HEK293 (cell line): ENCODE measurements around the gene VPS35L.

Experiments
- CTCF ChIA-PET: fragments of 350-600 bp; formaldehyde crosslinking; extraction: SDS; loops from one replicate; lab custom pipeline; 2021; ENCODE audit warnings: antibody characterized with exemption; lab: Yijun Ruan, JAX
- POLR2A ChIA-PET: fragments of 300-600 bp; formaldehyde crosslinking; extraction: SDS; loops from one replicate; lab custom pipeline; 2020; ENCODE audit warnings: antibody characterized with exemption, inconsistent platforms; lab: Yijun Ruan, JAX
- H3K27ac ChIP-seq: fragments of 200-500 bp; sonication (Bioruptor generic); 2 replicates; pipeline ENCODE4 v1.5.1; 2014; ENCODE audit warnings: low read depth, low read length, control low read depth, inconsistent platforms; ENCODE audit errors: extremely low read depth
- H3K36me3 ChIP-seq, 2 experiments: fragments of 200-500 bp in 1 of 2; sonication (Bioruptor generic) in 1 of 2; 1 replicate in 1 of 2; 2 replicates in 1 of 2; pipeline ENCODE4 v1.5.1; 2014 to 2017; ENCODE audit warnings: inconsistent platforms in 2 of 2, low read length in 2 of 2; ENCODE audit not compliant: control insufficient read depth in 2 of 2, insufficient read depth in 1 of 2
- H3K4me1 ChIP-seq: fragments of 200-500 bp; sonication (Bioruptor generic); 2 replicates; pipeline ENCODE4 v1.5.1; 2014; ENCODE audit warnings: mild to moderate bottlenecking, low read length, inconsistent platforms; ENCODE audit not compliant: control insufficient read depth, insufficient read depth
- H3K4me3 ChIP-seq: 2 replicates; pipeline ENCODE4 v1.5.1; 2011; ENCODE audit warnings: low read depth, mild to moderate bottlenecking, control low read depth, low read length, moderate library complexity
- H3K9me3 ChIP-seq: fragments of 200-500 bp; sonication (Bioruptor generic); 2 replicates; pipeline ENCODE4 v1.5.1; 2014; ENCODE audit warnings: low read depth, low read length, inconsistent platforms; ENCODE audit not compliant: control insufficient read depth, insufficient read depth
- KLF1 ChIP-seq: fragments of 450-650 bp; formaldehyde crosslinking; IDR thresholded peaks from 2 replicates; pipeline ENCODE4 v1.5.1; 2016; ENCODE audit warnings: missing biosample characterization, missing genetic modification characterization
- SCRT2 ChIP-seq: fragments of 450-650 bp; formaldehyde crosslinking; IDR thresholded peaks from 2 replicates; pipeline ENCODE4 v1.5.1; 2016; ENCODE audit warnings: missing biosample characterization, missing genetic modification characterization
- SETDB1 ChIP-seq: IDR thresholded peaks from one replicate; pipeline ENCODE4 v1.6.1; 2017; ENCODE audit warnings: mild to moderate bottlenecking, low read length, moderate library complexity, mixed read lengths; ENCODE audit not compliant: insufficient read length
- ZBTB20 ChIP-seq: fragments of 450-650 bp; formaldehyde crosslinking; IDR thresholded peaks from 2 replicates; pipeline ENCODE4 v1.5.1; 2016; ENCODE audit warnings: missing biosample characterization, missing genetic modification characterization
- ZBTB8A ChIP-seq: fragments of 450-650 bp; formaldehyde crosslinking; IDR thresholded peaks from 2 replicates; pipeline ENCODE4 v1.5.1; 2016; ENCODE audit warnings: missing biosample characterization, missing genetic modification characterization
- ZFP69B ChIP-seq: fragments of 450-650 bp; formaldehyde crosslinking; IDR thresholded peaks from 2 replicates; pipeline ENCODE4 v1.5.1; 2016; ENCODE audit warnings: missing biosample characterization, missing genetic modification characterization
- ZNF155 ChIP-seq: fragments of 450-650 bp; formaldehyde crosslinking; IDR thresholded peaks from 2 replicates; pipeline ENCODE4 v1.5.1; 2016; ENCODE audit warnings: missing biosample characterization, missing genetic modification characterization
- ZNF202 ChIP-seq: fragments of 450-650 bp; formaldehyde crosslinking; IDR thresholded peaks from 2 replicates; pipeline ENCODE4 v1.5.1; 2016; ENCODE audit warnings: missing biosample characterization, missing genetic modification characterization, borderline replicate concordance
- ZNF211 ChIP-seq: fragments of 450-650 bp; formaldehyde crosslinking; IDR thresholded peaks from 2 replicates; pipeline ENCODE4 v1.5.1; 2016; ENCODE audit warnings: low read depth, missing biosample characterization, missing genetic modification characterization
- ZNF324 ChIP-seq: fragments of 450-650 bp; formaldehyde crosslinking; IDR thresholded peaks from 2 replicates; pipeline ENCODE4 v1.5.1; 2016; ENCODE audit warnings: missing biosample characterization, missing genetic modification characterization
- ZNF354C ChIP-seq: fragments of 450-650 bp; formaldehyde crosslinking; IDR thresholded peaks from 2 replicates; pipeline ENCODE4 v1.5.1; 2016; ENCODE audit warnings: missing biosample characterization, missing genetic modification characterization, low read depth, borderline replicate concordance
- ZNF394 ChIP-seq: fragments of 450-650 bp; formaldehyde crosslinking; IDR thresholded peaks from 2 replicates; pipeline ENCODE4 v1.5.1; 2016; ENCODE audit warnings: missing biosample characterization, missing genetic modification characterization, mild to moderate bottlenecking, moderate library complexity, borderline replicate concordance
- ZNF404 ChIP-seq: fragments of 450-650 bp; formaldehyde crosslinking; IDR thresholded peaks from 2 replicates; pipeline ENCODE4 v1.5.1; 2017; ENCODE audit warnings: missing biosample characterization, missing genetic modification characterization
- ZNF433 ChIP-seq: fragments of 450-650 bp; formaldehyde crosslinking; IDR thresholded peaks from 2 replicates; pipeline ENCODE4 v1.5.1; 2016; ENCODE audit warnings: missing biosample characterization, missing genetic modification characterization, low read depth
- ZNF501 ChIP-seq: fragments of 450-650 bp; formaldehyde crosslinking; IDR thresholded peaks from 2 replicates; pipeline ENCODE4 v1.5.1; 2016; ENCODE audit warnings: missing biosample characterization, missing genetic modification characterization
- ZNF510 ChIP-seq: fragments of 450-650 bp; formaldehyde crosslinking; IDR thresholded peaks from 2 replicates; pipeline ENCODE4 v1.5.1; 2018; ENCODE audit warnings: mild to moderate bottlenecking, missing genetic modification characterization, missing biosample characterization; ENCODE audit not compliant: insufficient replicate concordance
- ZNF555 ChIP-seq: fragments of 450-650 bp; formaldehyde crosslinking; conservative IDR thresholded peaks from 2 replicates; pipeline ENCODE4 v1.5.1; 2017; ENCODE audit warnings: missing biosample characterization, mild to moderate bottlenecking, missing genetic modification characterization, inconsistent platforms
- ZNF558 ChIP-seq: fragments of 450-650 bp; formaldehyde crosslinking; IDR thresholded peaks from 2 replicates; pipeline ENCODE4 v1.5.1; 2016; ENCODE audit warnings: missing biosample characterization, missing genetic modification characterization
- ZNF560 ChIP-seq: fragments of 450-650 bp; formaldehyde crosslinking; IDR thresholded peaks from 2 replicates; pipeline ENCODE4 v1.5.1; 2017; ENCODE audit warnings: missing biosample characterization, missing genetic modification characterization, borderline replicate concordance
- ZNF600 ChIP-seq: fragments of 450-650 bp; formaldehyde crosslinking; IDR thresholded peaks from 2 replicates; pipeline ENCODE4 v1.5.1; 2016; ENCODE audit warnings: missing biosample characterization, missing genetic modification characterization
- ZNF623 ChIP-seq: fragments of 450-650 bp; formaldehyde crosslinking; IDR thresholded peaks from 2 replicates; pipeline ENCODE4 v1.5.1; 2016; ENCODE audit warnings: missing biosample characterization, missing genetic modification characterization
- ZNF654 ChIP-seq: fragments of 450-650 bp; formaldehyde crosslinking; IDR thresholded peaks from 2 replicates; pipeline ENCODE4 v1.5.1; 2016; ENCODE audit warnings: low read depth, missing biosample characterization, missing genetic modification characterization
- ZNF658 ChIP-seq: fragments of 450-650 bp; formaldehyde crosslinking; IDR thresholded peaks from 2 replicates; pipeline ENCODE4; 2016; ENCODE audit warnings: missing biosample characterization, missing genetic modification characterization
- ZNF660 ChIP-seq: fragments of 450-650 bp; IDR thresholded peaks from 2 replicates; pipeline ENCODE4 v1.5.1; 2018; ENCODE audit warnings: missing biosample characterization, mild to moderate bottlenecking, missing genetic modification characterization
- ZNF664 ChIP-seq: fragments of 450-650 bp; formaldehyde crosslinking; IDR thresholded peaks from 2 replicates; pipeline ENCODE4 v1.5.1; 2016; ENCODE audit warnings: missing biosample characterization, missing genetic modification characterization
- ZXDB ChIP-seq: fragments of 450-650 bp; formaldehyde crosslinking; IDR thresholded peaks from 2 replicates; pipeline ENCODE4 v1.5.1; 2016; ENCODE audit warnings: missing biosample characterization, missing genetic modification characterization
- TF ChIP-seq, protein P1 (sequence below): fragments of 450-650 bp; formaldehyde crosslinking; IDR thresholded peaks from 2 replicates; pipeline ENCODE4 v1.5.1; 2016; ENCODE audit warnings: missing biosample characterization, missing genetic modification characterization
- TF ChIP-seq, protein P2 (sequence below): fragments of 450-650 bp; formaldehyde crosslinking; IDR thresholded peaks from 2 replicates; pipeline ENCODE4 v1.5.1; 2016; ENCODE audit warnings: missing biosample characterization, missing genetic modification characterization
- TF ChIP-seq, protein P3 (sequence below): fragments of 450-650 bp; formaldehyde crosslinking; IDR thresholded peaks from 2 replicates; pipeline ENCODE4 v1.5.1; 2016; ENCODE audit warnings: missing biosample characterization, missing genetic modification characterization, borderline replicate concordance
- TF ChIP-seq, protein P4 (sequence below): fragments of 450-650 bp; formaldehyde crosslinking; IDR thresholded peaks from 2 replicates; pipeline ENCODE4 v1.5.1; 2016; ENCODE audit warnings: missing biosample characterization, missing genetic modification characterization

Gene VPS35L

DNA sequence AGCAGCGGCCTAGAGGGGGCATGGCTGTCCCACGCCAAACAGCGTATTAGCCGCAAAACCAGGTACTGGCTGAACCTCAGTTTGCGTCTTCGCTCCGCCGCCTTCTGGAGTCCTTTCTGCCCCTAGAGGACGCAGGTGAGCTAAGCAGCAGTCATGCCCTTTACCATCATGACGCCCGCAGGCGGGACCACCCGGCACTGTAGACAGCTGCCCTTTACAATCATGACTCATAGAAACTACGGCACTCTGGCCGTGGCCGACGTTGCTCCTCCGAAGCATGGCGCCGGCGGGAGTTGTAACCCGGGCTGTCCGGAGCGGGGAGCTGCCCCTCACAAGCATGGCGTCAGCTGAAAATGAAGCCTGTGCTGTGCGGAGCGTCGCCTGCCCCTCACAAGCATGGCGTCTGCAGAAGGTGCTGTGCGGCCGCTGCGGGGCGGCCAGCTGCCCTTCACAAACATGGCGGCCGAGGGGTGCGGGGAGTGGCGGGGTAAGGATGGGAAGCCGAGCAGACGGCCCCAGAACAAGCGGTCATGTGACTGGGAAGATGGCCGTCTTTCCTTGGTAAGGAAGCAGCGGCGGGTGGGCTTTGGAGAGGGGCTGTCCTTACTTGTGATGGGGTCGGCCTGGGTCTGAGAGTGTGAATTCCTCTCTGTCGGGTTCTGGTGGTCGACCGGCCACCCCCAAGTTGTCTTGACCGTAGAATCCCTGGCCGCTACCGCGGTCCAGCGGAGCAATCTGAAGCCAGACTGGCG lies at the start of gene VPS35L (continued):
- TF ChIP-seq, protein P1, sequence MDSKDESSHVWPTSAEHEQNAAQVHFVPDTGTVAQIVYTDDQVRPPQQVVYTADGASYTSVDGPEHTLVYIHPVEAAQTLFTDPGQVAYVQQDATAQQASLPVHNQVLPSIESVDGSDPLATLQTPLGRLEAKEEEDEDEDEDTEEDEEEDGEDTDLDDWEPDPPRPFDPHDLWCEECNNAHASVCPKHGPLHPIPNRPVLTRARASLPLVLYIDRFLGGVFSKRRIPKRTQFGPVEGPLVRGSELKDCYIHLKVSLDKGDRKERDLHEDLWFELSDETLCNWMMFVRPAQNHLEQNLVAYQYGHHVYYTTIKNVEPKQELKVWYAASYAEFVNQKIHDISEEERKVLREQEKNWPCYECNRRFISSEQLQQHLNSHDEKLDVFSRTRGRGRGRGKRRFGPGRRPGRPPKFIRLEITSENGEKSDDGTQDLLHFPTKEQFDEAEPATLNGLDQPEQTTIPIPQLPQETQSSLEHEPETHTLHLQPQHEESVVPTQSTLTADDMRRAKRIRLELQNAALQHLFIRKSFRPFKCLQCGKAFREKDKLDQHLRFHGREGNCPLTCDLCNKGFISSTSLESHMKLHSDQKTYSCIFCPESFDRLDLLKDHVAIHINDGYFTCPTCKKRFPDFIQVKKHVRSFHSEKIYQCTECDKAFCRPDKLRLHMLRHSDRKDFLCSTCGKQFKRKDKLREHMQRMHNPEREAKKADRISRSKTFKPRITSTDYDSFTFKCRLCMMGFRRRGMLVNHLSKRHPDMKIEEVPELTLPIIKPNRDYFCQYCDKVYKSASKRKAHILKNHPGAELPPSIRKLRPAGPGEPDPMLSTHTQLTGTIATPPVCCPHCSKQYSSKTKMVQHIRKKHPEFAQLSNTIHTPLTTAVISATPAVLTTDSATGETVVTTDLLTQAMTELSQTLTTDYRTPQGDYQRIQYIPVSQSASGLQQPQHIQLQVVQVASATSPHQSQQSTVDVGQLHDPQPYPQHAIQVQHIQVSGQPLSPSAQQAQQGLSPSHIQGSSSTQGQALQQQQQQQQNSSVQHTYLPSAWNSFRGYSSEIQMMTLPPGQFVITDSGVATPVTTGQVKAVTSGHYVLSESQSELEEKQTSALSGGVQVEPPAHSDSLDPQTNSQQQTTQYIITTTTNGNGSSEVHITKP (tag by site-specific recombination): peak; percentile 90
- TF ChIP-seq ZNF660 (tag by site-specific recombination) (peak; percentile 77; the same call in 1 of the 2 replicates), ZNF394 (tag by site-specific recombination) (peak; percentile 77; the same call in 1 of the 2 replicates), ZNF324 (tag by site-specific recombination) (0 out of 2 replicates have a peak, but pooled peaks have one; percentile 81), ZFP69B (tag by site-specific recombination) (peak; percentile 93)

DNA sequence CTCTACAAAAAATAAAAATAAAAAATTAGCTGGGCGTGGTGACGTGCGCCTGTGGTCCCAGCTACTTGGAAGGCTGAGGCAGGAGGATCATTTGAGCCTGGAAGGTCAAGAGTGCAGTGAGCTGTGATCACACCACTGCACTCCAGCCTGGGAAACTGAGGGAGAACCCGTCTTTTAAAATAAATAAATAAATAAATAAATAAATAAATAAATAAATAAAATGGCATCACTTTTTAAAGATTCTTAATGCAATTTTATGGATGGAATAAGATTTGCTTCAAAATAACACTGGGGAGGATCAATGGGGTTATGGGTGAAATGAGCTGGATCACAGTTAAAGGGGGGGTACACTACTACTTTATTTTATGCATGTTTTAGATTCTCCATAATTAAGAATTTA lies 48.5 kb upstream of the VPS35L start:
- ChIA-PET CTCF (interaction anchor here (0.9 to 2.5 kb wide), 4 partner anchors 106 to 422 kb away, joined by 3 to 14 read pairs (median 5); no protein-coding TSS in a partner anchor), POLR2A (no interaction called here)
- no peaks in the 10 kb centered on the region for H3K4me1 ChIP-seq
- H3K9me3 ChIP-seq: no peaks in the 10 kb centered on the region
- H3K4me3 ChIP-seq: no peak overlapping the region
- H3K27ac ChIP-seq: no peak overlapping the region
- H3K36me3 ChIP-seq: peaks cover 32 to 85% of the 10 kb centered on the region in 2 experiments
- TF ChIP-seq ZNF155 (tag by site-specific recombination) (no peak), ZNF658 (no peak), ZNF211 (tag by site-specific recombination) (no peak), ZBTB8A (tag by site-specific recombination) (peak; percentile 69), ZNF433 (tag by site-specific recombination) (peak; percentile 48), ZBTB20 (no peak), ZNF654 (tag by site-specific recombination) (peak; percentile 48), ZNF202 (tag by site-specific recombination) (peak; percentile 77; the same call in 1 of the 2 replicates), ZXDB (tag by site-specific recombination) (peak; percentile 66), ZNF404 (tag by site-specific recombination) (0 out of 2 replicates have a peak, but pooled peaks have one; percentile 33), ZNF664 (tag by site-specific recombination) (0 out of 2 replicates have a peak, but pooled peaks have one; percentile 23), ZNF510 (tag by site-specific recombination) (peak; percentile 17), ZNF558 (tag by site-specific recombination) (peak; percentile 65; the same call in 1 of the 2 replicates), SETDB1 (no peak), SCRT2 (tag by site-specific recombination) (no peak), ZNF560 (tag by site-specific recombination) (peak; percentile 80), ZNF555 (tag by site-specific recombination) (peak; percentile 82), ZNF501 (tag by site-specific recombination) (0 out of 2 replicates have a peak, but pooled peaks have one; percentile 40), ZNF600 (tag by site-specific recombination) (no peak), ZNF354C (tag by site-specific recombination) (no peak), KLF1 (no peak), ZNF623 (peak; percentile 75)
- TF ChIP-seq, protein P2, sequence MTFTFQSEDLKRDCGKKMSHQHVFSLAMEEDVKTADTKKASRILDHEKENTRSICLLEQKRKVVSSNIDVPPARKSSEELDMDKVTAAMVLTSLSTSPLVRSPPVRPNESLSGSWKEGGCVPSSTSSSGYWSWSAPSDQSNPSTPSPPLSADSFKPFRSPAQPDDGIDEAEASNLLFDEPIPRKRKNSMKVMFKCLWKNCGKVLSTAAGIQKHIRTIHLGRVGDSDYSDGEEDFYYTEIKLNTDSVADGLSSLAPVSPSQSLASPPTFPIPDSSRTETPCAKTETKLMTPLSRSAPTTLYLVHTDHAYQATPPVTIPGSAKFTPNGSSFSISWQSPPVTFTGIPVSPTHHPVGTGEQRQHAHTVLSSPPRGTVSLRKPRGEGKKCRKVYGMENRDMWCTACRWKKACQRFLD (tag by site-specific recombination): no peak
- TF ChIP-seq, protein P3, sequence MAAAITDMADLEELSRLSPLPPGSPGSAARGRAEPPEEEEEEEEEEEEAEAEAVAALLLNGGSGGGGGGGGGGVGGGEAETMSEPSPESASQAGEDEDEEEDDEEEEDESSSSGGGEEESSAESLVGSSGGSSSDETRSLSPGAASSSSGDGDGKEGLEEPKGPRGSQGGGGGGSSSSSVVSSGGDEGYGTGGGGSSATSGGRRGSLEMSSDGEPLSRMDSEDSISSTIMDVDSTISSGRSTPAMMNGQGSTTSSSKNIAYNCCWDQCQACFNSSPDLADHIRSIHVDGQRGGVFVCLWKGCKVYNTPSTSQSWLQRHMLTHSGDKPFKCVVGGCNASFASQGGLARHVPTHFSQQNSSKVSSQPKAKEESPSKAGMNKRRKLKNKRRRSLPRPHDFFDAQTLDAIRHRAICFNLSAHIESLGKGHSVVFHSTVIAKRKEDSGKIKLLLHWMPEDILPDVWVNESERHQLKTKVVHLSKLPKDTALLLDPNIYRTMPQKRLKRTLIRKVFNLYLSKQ (tag by site-specific recombination): no peak
- TF ChIP-seq, protein P4, sequence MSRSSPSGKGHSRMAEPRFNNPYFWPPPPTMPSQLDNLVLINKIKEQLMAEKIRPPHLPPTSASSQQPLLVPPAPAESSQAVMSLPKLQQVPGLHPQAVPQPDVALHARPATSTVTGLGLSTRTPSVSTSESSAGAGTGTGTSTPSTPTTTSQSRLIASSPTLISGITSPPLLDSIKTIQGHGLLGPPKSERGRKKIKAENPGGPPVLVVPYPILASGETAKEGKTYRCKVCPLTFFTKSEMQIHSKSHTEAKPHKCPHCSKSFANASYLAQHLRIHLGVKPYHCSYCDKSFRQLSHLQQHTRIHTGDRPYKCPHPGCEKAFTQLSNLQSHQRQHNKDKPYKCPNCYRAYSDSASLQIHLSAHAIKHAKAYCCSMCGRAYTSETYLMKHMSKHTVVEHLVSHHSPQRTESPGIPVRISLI (tag by site-specific recombination): no peak
